ENCODE results near the gene PAWR.

- TF ChIP-seq EZH2 (IDR thresholded peaks at IDR 0.05; ENCODE audit: insufficient read depth, poor library complexity, severe bottlenecking) = no peak
- TF ChIP-seq EZH2phosphoT487 (IDR thresholded peaks at IDR 0.05; ENCODE audit: insufficient read depth, low read depth) = no peak
Observed at GRCh38 chr12:79698966-79699365, 8.2 kb upstream of the PAWR start.
